Glutamatergic neuron (in vitro differentiated cells): ENCODE measurements around the gene THADA. TPM values are rescaled to one million over a fixed set of nuclear protein-coding genes. Genes with fewer than 3 reads are reported as not detected.

Source experiments
- DNase-seq: peaks from one replicate; pipeline ENCODE4 v3.0.0; 2022
- H3K27ac Mint-ChIP-seq: one replicate; pipeline ENCODE4 v1.8.0; 2020; ENCODE audit warnings: mild to moderate bottlenecking, mixed read lengths, inconsistent platforms; ENCODE audit not compliant: unreplicated experiment
- H3K27me3 Mint-ChIP-seq: one replicate; pipeline ENCODE4 v1.8.0; 2020; ENCODE audit warnings: mild to moderate bottlenecking, moderate library complexity, mixed read lengths, inconsistent platforms; ENCODE audit not compliant: unreplicated experiment
- H3K36me3 Mint-ChIP-seq: one replicate; pipeline ENCODE4 v1.8.0; 2020; ENCODE audit warnings: mild to moderate bottlenecking, mixed read lengths, inconsistent platforms; ENCODE audit not compliant: unreplicated experiment
- H3K4me1 Mint-ChIP-seq: one replicate; pipeline ENCODE4 v1.8.0; 2020; ENCODE audit warnings: mild to moderate bottlenecking, low read depth, mixed read lengths, inconsistent platforms; ENCODE audit not compliant: unreplicated experiment
- H3K4me3 Mint-ChIP-seq: one replicate; pipeline ENCODE4 v1.8.0; 2020; ENCODE audit warnings: mild to moderate bottlenecking, mixed read lengths, inconsistent platforms; ENCODE audit not compliant: unreplicated experiment
- H3K9me3 Mint-ChIP-seq: one replicate; pipeline ENCODE4 v1.8.0; 2020; ENCODE audit warnings: mild to moderate bottlenecking, moderate library complexity, mixed read lengths, inconsistent platforms; ENCODE audit not compliant: unreplicated experiment
- total RNA-seq: library from RNA; stranded (reverse); fragmentation: NEBNext Ultra II Directional; extraction: Animal tissue kit (Norgen Biotek cat#: 25700); gene quantifications from one replicate; pipeline ENCODE4 v1.2.1, GENCODE V29; 2021; ENCODE audit not compliant: unreplicated experiment
- TF ChIP-seq, protein P1 (sequence below): fragments of 200-600 bp; sonication (generic); IDR thresholded peaks from one replicate; pipeline ENCODE4 v1.5.0; 2021; ENCODE audit not compliant: partially characterized antibody, unreplicated experiment

Gene THADA
- total RNA-seq, 1 donor from 2014 or later, result 15.0 TPM

DNA sequence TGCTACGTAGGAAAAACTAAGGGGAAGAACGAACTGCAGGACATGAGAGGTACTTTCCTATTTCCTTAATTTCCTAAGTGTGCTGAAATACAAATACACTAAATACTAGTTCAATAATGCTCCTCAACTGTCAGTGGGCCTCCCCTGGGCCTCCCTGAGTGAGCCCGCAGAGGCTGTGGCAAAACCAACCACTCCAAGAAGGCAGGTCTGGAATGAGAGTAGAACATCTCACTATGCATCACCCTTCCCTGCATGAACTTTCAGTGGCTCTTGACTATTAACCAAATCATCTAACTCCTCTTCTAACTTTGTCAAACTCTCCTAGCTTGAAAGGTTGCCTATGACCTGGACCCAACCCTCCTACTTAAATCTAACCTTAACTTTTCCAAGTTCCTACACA, 84.6 kb downstream of the THADA start:
- no peaks in the 10 kb centered on the region for H3K27me3 Mint-ChIP-seq
- no peak overlapping the region for H3K27ac Mint-ChIP-seq
- TF ChIP-seq, protein P1, sequence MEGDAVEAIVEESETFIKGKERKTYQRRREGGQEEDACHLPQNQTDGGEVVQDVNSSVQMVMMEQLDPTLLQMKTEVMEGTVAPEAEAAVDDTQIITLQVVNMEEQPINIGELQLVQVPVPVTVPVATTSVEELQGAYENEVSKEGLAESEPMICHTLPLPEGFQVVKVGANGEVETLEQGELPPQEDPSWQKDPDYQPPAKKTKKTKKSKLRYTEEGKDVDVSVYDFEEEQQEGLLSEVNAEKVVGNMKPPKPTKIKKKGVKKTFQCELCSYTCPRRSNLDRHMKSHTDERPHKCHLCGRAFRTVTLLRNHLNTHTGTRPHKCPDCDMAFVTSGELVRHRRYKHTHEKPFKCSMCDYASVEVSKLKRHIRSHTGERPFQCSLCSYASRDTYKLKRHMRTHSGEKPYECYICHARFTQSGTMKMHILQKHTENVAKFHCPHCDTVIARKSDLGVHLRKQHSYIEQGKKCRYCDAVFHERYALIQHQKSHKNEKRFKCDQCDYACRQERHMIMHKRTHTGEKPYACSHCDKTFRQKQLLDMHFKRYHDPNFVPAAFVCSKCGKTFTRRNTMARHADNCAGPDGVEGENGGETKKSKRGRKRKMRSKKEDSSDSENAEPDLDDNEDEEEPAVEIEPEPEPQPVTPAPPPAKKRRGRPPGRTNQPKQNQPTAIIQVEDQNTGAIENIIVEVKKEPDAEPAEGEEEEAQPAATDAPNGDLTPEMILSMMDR, result no peak
- H3K9me3 Mint-ChIP-seq, result no peaks in the 10 kb centered on the region
- no peaks in the 10 kb centered on the region for H3K4me1 Mint-ChIP-seq
- H3K4me3 Mint-ChIP-seq, result no peak overlapping the region
- DNase-seq, result no peak
- no peaks in the 10 kb centered on the region for H3K36me3 Mint-ChIP-seq

- H3K4me3 Mint-ChIP-seq, result no peak overlapping the region
- no peaks in the 10 kb centered on the region for H3K4me1 Mint-ChIP-seq
- H3K9me3 Mint-ChIP-seq, result no peaks in the 10 kb centered on the region
- H3K27ac Mint-ChIP-seq, result no peak overlapping the region
- no peaks in the 10 kb centered on the region for H3K36me3 Mint-ChIP-seq
- DNase-seq, result no peak
- no peaks in the 10 kb centered on the region for H3K27me3 Mint-ChIP-seq
- TF ChIP-seq, protein P1, result no peak
Measured at GRCh38 chr2:43509886-43510285, 86.0 kb downstream of the THADA start.

- TF ChIP-seq, protein P1, result no peak
- no peaks in the 10 kb centered on the region for H3K27me3 Mint-ChIP-seq
- H3K4me3 Mint-ChIP-seq, result no peak overlapping the region
- H3K4me1 Mint-ChIP-seq, result no peaks in the 10 kb centered on the region
- no peak for DNase-seq
- H3K36me3 Mint-ChIP-seq, result no peaks in the 10 kb centered on the region
- no peak overlapping the region for H3K27ac Mint-ChIP-seq
- no peaks in the 10 kb centered on the region for H3K9me3 Mint-ChIP-seq
Measured at GRCh38 chr2:43508209-43508608, 87.6 kb downstream of the THADA start.

- no peak overlapping the region for H3K4me3 Mint-ChIP-seq
- no peaks in the 10 kb centered on the region for H3K27me3 Mint-ChIP-seq
- H3K36me3 Mint-ChIP-seq, result no peaks in the 10 kb centered on the region
- H3K27ac Mint-ChIP-seq, result no peak overlapping the region
- no peak for DNase-seq
- no peaks in the 10 kb centered on the region for H3K9me3 Mint-ChIP-seq
- no peaks in the 10 kb centered on the region for H3K4me1 Mint-ChIP-seq
- TF ChIP-seq, protein P1, result no peak
Measured at GRCh38 chr2:43507137-43507536, 88.7 kb downstream of the THADA start.

- no peaks in the 10 kb centered on the region for H3K4me1 Mint-ChIP-seq
- DNase-seq, result no peak
- no peak overlapping the region for H3K4me3 Mint-ChIP-seq
- no peak overlapping the region for H3K27ac Mint-ChIP-seq
- H3K9me3 Mint-ChIP-seq, result no peaks in the 10 kb centered on the region
- no peaks in the 10 kb centered on the region for H3K36me3 Mint-ChIP-seq
- H3K27me3 Mint-ChIP-seq, result no peaks in the 10 kb centered on the region
- TF ChIP-seq, protein P1, result no peak
Measured at GRCh38 chr2:43495727-43496126, 100.1 kb downstream of the THADA start.
